CD4-positive, alpha-beta T cell treated with Interleukin-1 beta for 1 hour (primary cell): ENCODE data around the gene EYA2.
"Not testable (repeated sequence)": the region's sequence is repeated elsewhere in the genome, so short reads cannot be mapped to it uniquely, and the experiment has no call there.

ENCODE experiments used
- DNase-seq, 2 donors: peaks; one replicate each; pipeline ENCODE4 v3.0.0-alpha.2; 2020 to 2022

Gene EYA2

DNA sequence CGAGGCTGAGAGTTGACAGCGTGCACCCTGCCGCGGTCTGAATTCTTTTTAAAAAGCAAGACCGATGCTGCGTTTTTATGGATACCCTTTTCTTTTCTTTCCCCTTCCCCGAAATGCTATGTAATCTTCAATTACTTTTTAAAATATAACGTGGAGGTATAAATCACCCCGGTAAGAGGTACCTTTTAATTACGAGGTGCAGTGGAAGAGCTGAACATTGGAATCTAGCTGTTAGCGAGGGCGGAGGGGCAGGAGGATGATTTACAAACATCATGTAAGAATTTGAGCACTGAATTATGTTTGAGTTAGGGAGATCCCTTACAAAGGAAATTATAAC, 1.2 kb downstream of the EYA2 start:
- DNase-seq, result no peak

DNA sequence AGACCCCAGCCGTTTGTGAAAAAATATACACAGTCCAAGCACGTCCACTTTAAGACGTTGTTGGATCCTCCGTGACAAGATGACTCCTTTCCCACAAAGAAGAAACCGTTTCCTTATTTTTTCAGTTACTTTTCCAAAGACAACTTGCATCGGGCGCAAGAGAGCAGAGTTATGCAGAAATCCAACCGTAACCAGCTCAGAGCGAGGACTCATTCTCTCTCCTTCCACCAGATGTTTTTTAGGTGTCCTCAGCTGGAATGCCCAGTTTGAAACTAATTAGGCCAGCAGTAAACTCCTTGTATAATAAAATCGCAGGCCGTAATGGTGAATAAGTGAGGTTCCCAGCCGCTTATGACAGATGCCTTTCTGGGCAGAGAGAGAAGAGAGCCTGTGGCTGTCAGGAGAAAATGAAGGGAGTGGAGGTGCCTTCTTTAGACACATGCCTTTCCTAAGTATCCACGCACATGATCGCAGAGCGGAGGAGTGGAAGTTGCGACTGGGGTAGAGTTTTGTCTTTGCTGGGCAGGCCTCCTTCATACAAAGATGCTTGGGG, 2.8 kb downstream of the EYA2 start:
- no peak for DNase-seq

GRCh38 chr20:46898423-46898822, 3.8 kb downstream of the EYA2 start:
- DNase-seq, result no peak

GRCh38 chr20:46899621-46900020, 5.0 kb downstream of the EYA2 start:
- DNase-seq, result no peak

- DNase-seq, result no peak
Measured at GRCh38 chr20:46900086-46900485, 5.4 kb downstream of the EYA2 start.

GRCh38 chr20:46900826-46901225, 6.2 kb downstream of the EYA2 start:
- no peak for DNase-seq

DNA sequence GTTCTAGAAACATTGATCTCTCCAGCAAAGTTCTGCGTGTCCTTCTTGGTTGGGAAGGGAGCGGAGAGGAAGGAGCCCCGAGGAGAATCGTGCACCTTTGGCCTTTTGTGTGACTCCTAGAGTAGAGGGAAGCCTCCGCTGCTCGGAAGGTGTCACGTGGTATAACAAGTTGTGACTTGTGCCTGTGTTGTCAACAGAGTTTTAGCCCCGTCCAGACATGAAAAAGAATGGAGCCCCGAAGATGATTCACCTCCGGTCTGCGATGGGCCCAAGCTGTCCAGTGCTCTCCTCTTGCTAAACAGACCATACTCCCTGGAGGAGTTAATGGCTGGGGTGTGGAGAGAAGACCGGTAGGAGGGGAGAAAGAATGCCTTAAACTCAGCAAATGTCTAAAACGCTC, 7.0 kb downstream of the EYA2 start:
- DNase-seq, result no peak

GRCh38 chr20:46903256-46903655, 8.6 kb downstream of the EYA2 start:
- no peak for DNase-seq

- no peak for DNase-seq
Measured at GRCh38 chr20:46903937-46904336, 9.3 kb downstream of the EYA2 start.

GRCh38 chr20:46905364-46906125, 10.9 kb downstream of the EYA2 start:
- no peak for DNase-seq

- DNase-seq, result no peak
Measured at GRCh38 chr20:46913329-46914044, 18.8 kb downstream of the EYA2 start.

DNA sequence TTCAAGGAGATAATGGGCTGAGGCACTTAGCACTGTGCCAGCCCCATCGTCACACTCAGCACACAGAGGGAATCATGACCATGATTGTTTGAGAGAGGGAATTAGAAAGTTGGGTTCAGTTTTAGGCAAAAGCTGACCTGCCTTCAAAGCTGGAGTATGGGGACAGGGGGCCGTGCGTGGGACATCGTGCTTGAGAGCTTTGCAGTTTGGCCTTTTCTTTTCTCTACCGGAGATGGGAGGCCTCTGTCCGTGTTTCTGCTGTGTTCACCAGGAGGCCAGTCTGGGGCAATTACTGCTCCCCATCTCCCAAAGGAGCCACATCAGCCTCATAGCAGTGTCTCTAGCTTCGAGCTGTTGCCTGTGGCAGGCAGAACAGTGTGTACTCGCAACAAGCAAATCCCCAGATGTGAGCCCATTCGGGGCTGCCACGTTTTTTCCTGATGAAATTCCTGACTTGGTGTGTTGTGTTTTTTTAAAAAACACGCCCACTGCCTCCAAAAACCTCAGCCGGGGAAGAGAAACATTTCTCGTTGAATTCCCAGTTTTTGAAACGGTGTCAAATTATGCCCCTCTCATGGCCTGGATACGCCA, 20.2 kb downstream of the EYA2 start:
- no peak for DNase-seq

- no peak for DNase-seq
Measured at GRCh38 chr20:46915575-46916257, 21.1 kb downstream of the EYA2 start.

GRCh38 chr20:46916258-46916603, 21.6 kb downstream of the EYA2 start:
- DNase-seq, result no peak

GRCh38 chr20:46917155-46917554, 22.5 kb downstream of the EYA2 start:
- no peak for DNase-seq

DNA sequence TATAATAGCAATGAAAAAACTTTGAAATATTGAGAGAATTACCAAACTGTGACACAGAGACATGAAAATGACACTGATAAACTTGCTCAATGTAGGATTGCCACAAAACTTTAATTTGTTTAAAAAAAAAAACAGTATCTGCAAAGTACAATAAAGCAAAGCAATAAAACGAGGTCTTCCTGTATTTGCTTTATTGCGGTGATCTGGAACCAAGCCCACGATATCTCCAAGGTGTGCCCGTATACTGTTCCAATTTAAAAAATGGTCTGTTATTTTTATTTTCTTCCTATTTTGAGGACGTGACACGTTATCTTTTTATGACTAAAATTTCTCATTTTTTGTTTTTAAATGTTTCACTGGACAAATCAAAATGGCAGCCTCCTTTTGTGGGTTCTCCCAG, 25.5 kb downstream of the EYA2 start:
- no peak for DNase-seq

GRCh38 chr20:46922841-46923240, 28.2 kb downstream of the EYA2 start:
- not testable (repeated sequence) for DNase-seq

DNA sequence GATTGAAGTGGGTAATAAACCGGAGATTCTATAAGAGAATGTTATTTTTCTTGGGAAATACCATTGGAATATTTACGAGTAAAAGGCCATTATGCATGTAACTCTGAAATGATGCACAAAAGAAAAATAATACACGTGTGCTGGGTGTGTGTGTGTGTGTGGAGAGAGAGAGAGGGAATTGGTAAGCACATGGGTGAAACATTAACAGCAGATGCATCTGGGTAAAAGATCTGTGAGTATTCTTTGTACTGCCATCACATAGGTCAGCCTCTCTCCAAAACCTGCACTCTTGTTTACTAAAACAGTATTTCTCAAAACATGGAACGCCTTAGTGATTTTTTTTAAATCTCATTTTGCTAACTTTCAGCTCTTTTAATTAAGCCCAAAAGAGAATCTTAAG, 28.9 kb downstream of the EYA2 start:
- no peak for DNase-seq

- no peak for DNase-seq
Measured at GRCh38 chr20:46928580-46929132, 34.0 kb downstream of the EYA2 start.

GRCh38 chr20:46929902-46930301, 35.3 kb downstream of the EYA2 start:
- no peak for DNase-seq

DNA sequence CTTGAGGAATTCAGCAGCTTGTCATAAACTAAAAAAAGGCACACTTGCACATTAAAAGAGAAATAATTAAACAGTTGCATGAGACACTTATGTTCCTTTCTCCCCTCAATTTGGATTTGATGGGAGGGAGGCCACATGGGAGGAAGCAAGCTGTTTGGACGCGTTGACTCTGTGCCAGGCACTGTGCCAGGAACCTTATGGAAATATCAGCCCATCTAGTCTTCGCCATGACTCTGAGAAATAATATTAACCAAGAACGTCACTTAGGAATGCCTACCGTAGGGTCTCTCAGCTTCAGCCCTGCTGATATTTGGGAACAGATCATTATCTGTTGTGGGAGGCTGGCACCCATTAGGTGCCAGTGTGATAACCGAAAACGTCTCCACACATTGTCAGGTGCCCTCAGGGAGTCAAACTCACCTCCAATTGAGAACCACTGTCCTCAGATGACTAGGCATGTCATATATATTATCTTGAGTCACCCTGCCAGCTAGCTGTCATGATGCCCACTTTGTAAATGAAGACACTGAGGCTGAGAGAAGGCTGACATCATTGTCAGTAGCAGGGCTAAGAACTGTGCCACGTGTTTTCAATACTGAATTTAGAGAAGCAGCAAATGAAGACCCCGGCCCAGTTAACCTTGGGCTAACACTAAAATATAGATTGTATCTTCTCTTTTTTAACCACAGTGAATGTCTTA, 36.1 kb downstream of the EYA2 start:
- DNase-seq, result no peak

DNA sequence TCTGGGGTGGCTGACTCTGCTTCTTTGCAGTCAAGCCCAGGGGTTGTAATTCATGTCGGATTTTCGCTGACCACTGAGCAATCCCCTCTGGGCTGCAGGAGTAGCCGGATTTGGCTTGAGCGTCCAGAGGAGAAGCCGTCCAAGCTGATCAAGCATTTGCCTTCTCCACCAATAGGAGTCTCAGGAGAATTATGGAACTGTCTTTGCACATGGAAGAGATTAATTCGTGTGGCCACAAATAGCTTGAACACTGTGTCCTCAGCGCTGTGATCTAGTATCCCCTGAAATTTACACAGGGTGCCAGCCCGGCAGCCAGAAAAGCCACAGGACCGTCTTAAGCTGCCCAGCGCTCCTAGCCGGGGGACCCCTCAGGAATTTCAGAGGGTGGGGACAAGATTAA, 37.1 kb downstream of the EYA2 start:
- no peak for DNase-seq

- DNase-seq, result not testable (repeated sequence)
Measured at GRCh38 chr20:46932439-46932838, 37.8 kb downstream of the EYA2 start.
